ENCODE measurements around the gene PPP1R9B. TPM values are rescaled to one million over a fixed set of nuclear protein-coding genes. Genes with fewer than 3 reads are reported as not detected.
A peak's percentile ranks its signal among the peaks of the same experiment; 100 is the strongest.

The PPP1R9B gene
- total RNA-seq, 1 donor from 2014 or later: 35.2 TPM

- no peaks in the 10 kb centered on the region for H3K27me3 ChIP-seq (ENCODE audit: control insufficient read depth, insufficient read depth, low read length)
- no peak for DNase-seq (ENCODE audit: low read depth)
- H3K36me3 ChIP-seq (ENCODE audit: control insufficient read depth, insufficient read depth, low read length): peaks cover 2% of the 10 kb centered on the region
- no peak overlapping the region for H3K4me3 ChIP-seq (ENCODE audit: low read depth, low read length)
- TF ChIP-seq CTCF (IDR thresholded peaks at IDR 0.05; ENCODE audit: insufficient read depth, low read length, poor library complexity, severe bottlenecking): no peak
Observed at GRCh38 chr17:50181144-50181543, 30.7 kb upstream of the PPP1R9B start.

GRCh38 chr17:50180620-50181019, 30.1 kb upstream of the PPP1R9B start:
- no peaks in the 10 kb centered on the region for H3K36me3 ChIP-seq (ENCODE audit: control insufficient read depth, insufficient read depth, low read length)
- no peak for DNase-seq (ENCODE audit: low read depth)
- TF ChIP-seq CTCF (IDR thresholded peaks at IDR 0.05; ENCODE audit: insufficient read depth, low read length, poor library complexity, severe bottlenecking): no peak
- no peak overlapping the region for H3K4me3 ChIP-seq (ENCODE audit: low read depth, low read length)
- no peaks in the 10 kb centered on the region for H3K27me3 ChIP-seq (ENCODE audit: control insufficient read depth, insufficient read depth, low read length)

- TF ChIP-seq CTCF (IDR thresholded peaks at IDR 0.05; ENCODE audit: insufficient read depth, low read length, poor library complexity, severe bottlenecking): no peak
- no peaks in the 10 kb centered on the region for H3K36me3 ChIP-seq (ENCODE audit: control insufficient read depth, insufficient read depth, low read length)
- H3K27me3 ChIP-seq (ENCODE audit: control insufficient read depth, insufficient read depth, low read length): no peaks in the 10 kb centered on the region
- DNase-seq (ENCODE audit: low read depth): no peak
- no peak overlapping the region for H3K4me3 ChIP-seq (ENCODE audit: low read depth, low read length)
Observed at GRCh38 chr17:50180111-50180510, 29.6 kb upstream of the PPP1R9B start.

- no peaks in the 10 kb centered on the region for H3K27me3 ChIP-seq (ENCODE audit: control insufficient read depth, insufficient read depth, low read length)
- no peak overlapping the region for H3K4me3 ChIP-seq (ENCODE audit: low read depth, low read length)
- TF ChIP-seq CTCF (IDR thresholded peaks at IDR 0.05; ENCODE audit: insufficient read depth, low read length, poor library complexity, severe bottlenecking): peak; percentile 68
- no peaks in the 10 kb centered on the region for H3K36me3 ChIP-seq (ENCODE audit: control insufficient read depth, insufficient read depth, low read length)
- DNase-seq (ENCODE audit: low read depth): peak; percentile 94
Observed at GRCh38 chr17:50177983-50178834, 27.7 kb upstream of the PPP1R9B start.

- Histone ChIP-seq H3K27me3 (ENCODE audit: control insufficient read depth, insufficient read depth, low read length) (no peaks in the 10 kb centered on the region), H3K4me3 (ENCODE audit: low read depth, low read length) (no peak overlapping the region), H3K36me3 (ENCODE audit: control insufficient read depth, insufficient read depth, low read length) (no peaks in the 10 kb centered on the region)
- no peak for DNase-seq (ENCODE audit: low read depth)
- no peak for TF ChIP-seq CTCF (IDR thresholded peaks at IDR 0.05; ENCODE audit: insufficient read depth, low read length, poor library complexity, severe bottlenecking)
Observed at GRCh38 chr17:50177476-50177875, 27.0 kb upstream of the PPP1R9B start.

Measured in kidney epithelial cell (primary cell).